HEK293T (cell line): ENCODE data around the gene L3MBTL4.

ENCODE experiments used
- ELF4 ChIP-seq: fragments of 450-650 bp; IDR thresholded peaks from 2 replicates; pipeline ENCODE4 v1.6.1; 2017; ENCODE audit warnings: antibody characterized with exemption
- FOXA1 ChIP-seq: fragments of 450-650 bp; IDR thresholded peaks from 2 replicates; pipeline ENCODE4 v1.6.1; 2016; ENCODE audit warnings: mild to moderate bottlenecking
- FOXK2 ChIP-seq: fragments of 450-650 bp; IDR thresholded peaks from 2 replicates; pipeline ENCODE4 v1.6.1; 2016; ENCODE audit warnings: mild to moderate bottlenecking
- HDGF ChIP-seq: fragments of 450-650 bp; IDR thresholded peaks from 2 replicates; pipeline ENCODE4 v1.6.1; 2017; ENCODE audit warnings: antibody characterized with exemption, borderline replicate concordance
- NFRKB ChIP-seq: fragments of 450-650 bp; IDR thresholded peaks from 2 replicates; pipeline ENCODE4 v1.6.1; 2016; ENCODE audit warnings: mild to moderate bottlenecking, moderate library complexity
- SP1 ChIP-seq: fragments of 450-650 bp; IDR thresholded peaks from 2 replicates; pipeline ENCODE4 v1.6.1; 2017
- SUZ12 ChIP-seq: fragments of 450-650 bp; IDR thresholded peaks from 2 replicates; pipeline ENCODE4 v1.6.1; 2016; ENCODE audit warnings: mild to moderate bottlenecking
- ZNF384 ChIP-seq: fragments of 450-650 bp; IDR thresholded peaks from 2 replicates; pipeline ENCODE4 v1.6.1; 2016

- TF ChIP-seq SP1 (no peak), ZNF384 (no peak), ELF4 (no peak), SUZ12 (no peak), NFRKB (no peak), FOXA1 (no peak), FOXK2 (no peak), HDGF (no peak)
These were observed 195.5 kb downstream of the L3MBTL4 start for GRCh38 chr18:6219116-6219717.
